HCT116 (cell line): Measurements from ENCODE around the gene UQCC2. TPM values are rescaled to one million over a fixed set of nuclear protein-coding genes. Genes with fewer than 3 reads are reported as not detected.

ENCODE experiments used
- ATAC-seq: fragments of 200-7000 bp; cut with Tn5 transposase; 2 replicates; pipeline ENCODE4 v1.9.1; 2020; ENCODE audit warnings: mild to moderate bottlenecking, moderate library complexity
- BruUV-seq: library from RNA; stranded (reverse); fragments of 400-500 nt; replicated peaks from 2 replicates; lab custom pipeline; 2021; lab: Mats Ljungman, UMichigan
- CTCF ChIA-PET: fragments of 300-600 bp; sonication (Branson Sonifier 250); formaldehyde crosslinking; loops from one replicate; lab custom pipeline; 2021; ENCODE audit warnings: antibody characterized with exemption; lab: Charles Lee
- POLR2A ChIA-PET: fragments of 300-600, 350-600 bp; sonication (Branson Sonifier 250); formaldehyde crosslinking; loops from one replicate; lab custom pipeline; 2021; ENCODE audit warnings: antibody characterized with exemption; lab: Charles Lee
- RAD21 ChIA-PET, 2 experiments: fragments of 300-600 bp; sonication (Branson Sonifier 250); formaldehyde crosslinking; loops; one replicate each; lab custom pipeline; 2023; ENCODE audit warnings: low total read pairs in 2 of 2; ENCODE audit not compliant: uncharacterized antibody in 2 of 2, unreplicated experiment in 2 of 2, low non-redundant PET in 1 of 2; lab: Charles Lee
- DNase-seq: peaks from one replicate; pipeline ENCODE4 v3.0.0-alpha.2; 2010; ENCODE audit warnings: low read depth, low spot score
- H2AFZ ChIP-seq: fragments of 200-600 bp; shearing (Covaris generic), sonication (generic); 2 replicates; pipeline ENCODE4 v1.6.1; 2017; ENCODE audit warnings: low read depth, mixed run types, mixed read lengths, antibody characterized with exemption, low read length; ENCODE audit not compliant: poor library complexity, severe bottlenecking
- H3K27ac ChIP-seq: 2 replicates; pipeline ENCODE4 v1.5.1; 2012; ENCODE audit warnings: low read depth, low read length
- H3K27me3 ChIP-seq: fragments of 200-600 bp; sonication (generic); 2 replicates; pipeline ENCODE4 v1.6.1; 2016; ENCODE audit warnings: mixed run types, low read length, mixed read lengths; ENCODE audit not compliant: insufficient read depth
- H3K36me3 ChIP-seq, 2 experiments: fragments of 200-500 bp in 1 of 2; fragments of 200-600 bp in 1 of 2; sonication (Bioruptor generic) in 1 of 2; sonication (generic) in 1 of 2; 2 replicates each; pipeline versions ENCODE4 v1.5.1 to v1.6.1; 2014 to 2016; ENCODE audit warnings: low read length in 2 of 2, inconsistent platforms in 1 of 2, mixed read lengths in 1 of 2, mixed run types in 1 of 2; ENCODE audit not compliant: insufficient read depth in 2 of 2, control insufficient read depth in 1 of 2
- H3K4me1 ChIP-seq, 2 experiments: fragments of 200-600 bp in 1 of 2; sonication (generic) in 1 of 2; 2 replicates each; pipeline versions ENCODE4 v1.5.1 to v1.6.1; 2012 to 2017; ENCODE audit warnings: low read length in 2 of 2, inconsistent platforms in 1 of 2, mild to moderate bottlenecking in 1 of 2, mixed read lengths in 1 of 2, mixed run types in 1 of 2, moderate library complexity in 1 of 2; ENCODE audit not compliant: insufficient read depth in 2 of 2, control insufficient read depth in 1 of 2
- H3K4me2 ChIP-seq: fragments of 200-600 bp; sonication (generic); 2 replicates; pipeline ENCODE4 v1.6.1; 2017; ENCODE audit warnings: mixed run types, low read length, mixed read lengths
- H3K4me3 ChIP-seq, 2 experiments: fragments of 200-600 bp in 1 of 2; sonication (generic) in 1 of 2; replicated peaks in 1 of 2; 2 replicates each; pipeline ENCODE4 v1.5.1; 2011 to 2016; ENCODE audit warnings: low read length in 2 of 2, control low read depth in 1 of 2, low read depth in 1 of 2, mild to moderate bottlenecking in 1 of 2, mixed read lengths in 1 of 2, mixed run types in 1 of 2
- H3K79me2 ChIP-seq: fragments of 200-600 bp; sonication (generic); 2 replicates; pipeline ENCODE4 v1.6.1; 2017; ENCODE audit warnings: mild to moderate bottlenecking, mixed run types, low read length, moderate library complexity, mixed read lengths; ENCODE audit not compliant: insufficient read depth
- H3K9ac ChIP-seq: fragments of 200-600 bp; sonication (generic); 2 replicates; pipeline ENCODE4 v1.6.1; 2016; ENCODE audit warnings: low read length, mixed read lengths
- H3K9me2 ChIP-seq: fragments of 200-600 bp; sonication (generic), shearing (Covaris generic); 2 replicates; pipeline ENCODE4 v1.6.1; 2017; ENCODE audit warnings: mixed run types, mild to moderate bottlenecking, moderate library complexity; ENCODE audit not compliant: insufficient read depth
- H3K9me3 ChIP-seq, 2 experiments: fragments of 200-500 bp in 1 of 2; fragments of 200-600 bp in 1 of 2; sonication (Bioruptor generic) in 1 of 2; sonication (generic) in 1 of 2; 2 replicates each; pipeline ENCODE4 v1.6.1; 2014 to 2017; ENCODE audit warnings: low read length in 2 of 2, mixed read lengths in 2 of 2, inconsistent platforms in 1 of 2, low read depth in 1 of 2, mild to moderate bottlenecking in 1 of 2, mixed run types in 1 of 2, moderate library complexity in 1 of 2; ENCODE audit not compliant: control insufficient read depth in 1 of 2, insufficient read depth in 1 of 2
- H4K20me1 ChIP-seq: fragments of 200-600 bp; sonication (generic), shearing (Covaris generic); 2 replicates; pipeline ENCODE4 v1.6.1; 2017; ENCODE audit warnings: mixed run types, mild to moderate bottlenecking, moderate library complexity; ENCODE audit not compliant: insufficient read depth
- CBX3 ChIP-seq: IDR thresholded peaks from 2 replicates; pipeline ENCODE4 v1.6.1; 2012; ENCODE audit warnings: low read depth
- CTCF ChIP-seq, 3 experiments: fragments of 200-600 bp in 1 of 3; sonication (generic) in 1 of 3; IDR thresholded peaks in 2 of 3; conservative IDR thresholded peaks in 1 of 3; 2 replicates each; pipeline ENCODE4 v1.5.1; 2012 to 2017; ENCODE audit warnings: low read depth in 2 of 3, low read length in 2 of 3, antibody characterized with exemption in 1 of 3, borderline replicate concordance in 1 of 3, control low read depth in 1 of 3, mild to moderate bottlenecking in 1 of 3, mixed read lengths in 1 of 3, mixed run types in 1 of 3, moderate library complexity in 1 of 3; ENCODE audit not compliant: insufficient read depth in 1 of 3
- EGR1 ChIP-seq: IDR thresholded peaks from 2 replicates; pipeline ENCODE4 v1.6.1; 2012; ENCODE audit warnings: low read depth
- EZH2 ChIP-seq: fragments of 200-600 bp; sonication (generic); IDR thresholded peaks from 2 replicates; pipeline ENCODE4 v1.6.1; 2017; ENCODE audit warnings: antibody characterized with exemption, mixed run types
- FOSL1 ChIP-seq: IDR thresholded peaks from 2 replicates; pipeline ENCODE4 v1.6.1; 2012; ENCODE audit warnings: low read depth
- JUND ChIP-seq: IDR thresholded peaks from 2 replicates; pipeline ENCODE4 v1.6.1; 2012
- MAX ChIP-seq: IDR thresholded peaks from 2 replicates; pipeline ENCODE4 v1.6.1; 2012
- POLR2AphosphoS5 ChIP-seq: IDR thresholded peaks from 2 replicates; pipeline ENCODE4 v1.6.1; 2011; ENCODE audit warnings: mild to moderate bottlenecking, low read depth, low read length, moderate library complexity
- RAD21 ChIP-seq: IDR thresholded peaks from 2 replicates; pipeline ENCODE4 v1.6.1; 2012; ENCODE audit warnings: low read depth, mild to moderate bottlenecking
- SRF ChIP-seq: IDR thresholded peaks from 2 replicates; pipeline ENCODE4 v1.6.1; 2012; ENCODE audit warnings: low read depth
- TCF7L2 ChIP-seq: IDR thresholded peaks from 2 replicates; pipeline ENCODE4 v1.7.0; 2011; ENCODE audit warnings: borderline replicate concordance, inconsistent platforms; ENCODE audit not compliant: insufficient read depth, insufficient read length; ENCODE audit errors: extremely low read depth
- YY1 ChIP-seq: IDR thresholded peaks from 2 replicates; pipeline ENCODE4 v1.6.1; 2011; ENCODE audit warnings: low read length, low read depth, moderate library complexity, mild to moderate bottlenecking; ENCODE audit not compliant: insufficient replicate concordance; ENCODE audit errors: extremely low read depth
- ZBTB33 ChIP-seq: IDR thresholded peaks from 2 replicates; pipeline ENCODE4 v1.6.1; 2011; ENCODE audit warnings: mild to moderate bottlenecking, low read length, moderate library complexity; ENCODE audit not compliant: insufficient replicate concordance; ENCODE audit errors: extremely low read depth
- ZFX ChIP-seq: fragments of 450-650 bp; IDR thresholded peaks from 2 replicates; pipeline ENCODE4 v1.6.1; 2017
- ZNF274 ChIP-seq: fragments of 200-500 bp; sonication (Bioruptor generic); IDR thresholded peaks from 2 replicates; pipeline ENCODE4 v1.6.1; 2014; ENCODE audit warnings: mild to moderate bottlenecking, low read depth, low read length, inconsistent platforms
- intact Hi-C: fragments of 100-400 bp; cut with micrococcal nuclease; formaldehyde crosslinking; loops from 2 replicates; pipeline ENCODE4 v1.10.0; 2022
- total RNA-seq: library from RNA; stranded (reverse); gene quantifications from one replicate; pipeline ENCODE4 v1.2.1, GENCODE V29; 2021; ENCODE audit not compliant: unreplicated experiment
- TF ChIP-seq, protein P1 (sequence below): IDR thresholded peaks from 2 replicates; pipeline ENCODE4 v1.6.1; 2012; ENCODE audit warnings: low read depth
- TF ChIP-seq, protein P2 (sequence below): IDR thresholded peaks from 2 replicates; pipeline ENCODE4 v1.6.1; 2012

The UQCC2 gene
- total RNA-seq, 1 experiment from 2014 or later, result 95.1 TPM

DNA sequence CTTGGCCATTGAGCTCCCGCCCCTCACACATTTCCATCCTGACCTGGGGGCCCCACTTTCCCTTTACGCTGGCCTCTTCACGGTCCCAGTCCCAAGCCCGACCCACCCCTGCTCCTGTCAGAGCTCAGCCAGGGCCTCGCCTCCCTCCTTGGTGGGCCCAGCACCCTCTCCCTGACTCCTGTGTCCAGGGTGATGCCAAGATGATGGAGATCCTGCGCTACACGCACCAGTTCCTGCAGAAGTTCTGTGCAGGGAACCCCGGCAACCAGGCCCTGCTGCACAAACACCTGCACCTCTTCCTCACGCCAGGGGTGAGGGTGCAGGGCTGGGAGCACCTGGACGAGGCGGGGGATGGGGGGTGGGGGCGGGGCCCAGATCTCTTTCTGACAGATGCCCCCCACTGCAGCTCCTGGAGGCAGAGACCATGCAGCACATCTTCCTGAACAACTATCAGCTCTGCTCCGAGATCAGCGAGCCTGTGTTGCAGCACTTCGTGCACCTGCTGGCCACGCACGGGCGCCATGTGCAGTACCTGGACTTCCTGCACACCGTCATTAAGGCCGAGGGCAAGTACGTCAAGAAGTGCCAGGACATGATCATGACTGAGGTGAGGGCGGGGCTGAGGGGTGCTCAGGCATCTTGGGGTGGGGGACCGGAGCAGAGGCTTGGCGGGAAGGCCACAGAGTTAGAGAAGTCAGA lies 33.1 kb downstream of the UQCC2 start:
- ChIA-PET RAD21 (interaction anchor here in 1 of 2 experiments (0.5 kb wide), 1 partner anchor 90 kb away, joined by 3 read pairs; no protein-coding TSS in a partner anchor), POLR2A (no interaction called here), CTCF (no interaction called here)
- H3K9me3 ChIP-seq, result no peaks in the 10 kb centered on the region
- intact Hi-C loops, result no loop called here
- no peak for DNase-seq
- H4K20me1 ChIP-seq, result no peaks in the 10 kb centered on the region
- no peak overlapping the region for H3K4me2 ChIP-seq
- H3K4me3 ChIP-seq, result no peak overlapping the region
- H3K27me3 ChIP-seq, result no peaks in the 10 kb centered on the region
- TF ChIP-seq TCF7L2 (no peak), CBX3 (no peak), EGR1 (no peak), MAX (no peak), YY1 (no peak), JUND (no peak), RAD21 (no peak), SRF (no peak), POLR2AphosphoS5 (no peak), EZH2 (no peak), CTCF (IDR thresholded peaks at IDR 0.05 in 2 of 3, conservative IDR thresholded peaks at IDR 0.05 in 1 of 3; ENCODE audit: borderline replicate concordance in 1 of 3, insufficient read depth in 1 of 3, low read depth in 2 of 3, low read length in 2 of 3) (no peak), ZFX (no peak), FOSL1 (no peak), ZNF274 (no peak), ZBTB33 (no peak)
- TF ChIP-seq, protein P1, sequence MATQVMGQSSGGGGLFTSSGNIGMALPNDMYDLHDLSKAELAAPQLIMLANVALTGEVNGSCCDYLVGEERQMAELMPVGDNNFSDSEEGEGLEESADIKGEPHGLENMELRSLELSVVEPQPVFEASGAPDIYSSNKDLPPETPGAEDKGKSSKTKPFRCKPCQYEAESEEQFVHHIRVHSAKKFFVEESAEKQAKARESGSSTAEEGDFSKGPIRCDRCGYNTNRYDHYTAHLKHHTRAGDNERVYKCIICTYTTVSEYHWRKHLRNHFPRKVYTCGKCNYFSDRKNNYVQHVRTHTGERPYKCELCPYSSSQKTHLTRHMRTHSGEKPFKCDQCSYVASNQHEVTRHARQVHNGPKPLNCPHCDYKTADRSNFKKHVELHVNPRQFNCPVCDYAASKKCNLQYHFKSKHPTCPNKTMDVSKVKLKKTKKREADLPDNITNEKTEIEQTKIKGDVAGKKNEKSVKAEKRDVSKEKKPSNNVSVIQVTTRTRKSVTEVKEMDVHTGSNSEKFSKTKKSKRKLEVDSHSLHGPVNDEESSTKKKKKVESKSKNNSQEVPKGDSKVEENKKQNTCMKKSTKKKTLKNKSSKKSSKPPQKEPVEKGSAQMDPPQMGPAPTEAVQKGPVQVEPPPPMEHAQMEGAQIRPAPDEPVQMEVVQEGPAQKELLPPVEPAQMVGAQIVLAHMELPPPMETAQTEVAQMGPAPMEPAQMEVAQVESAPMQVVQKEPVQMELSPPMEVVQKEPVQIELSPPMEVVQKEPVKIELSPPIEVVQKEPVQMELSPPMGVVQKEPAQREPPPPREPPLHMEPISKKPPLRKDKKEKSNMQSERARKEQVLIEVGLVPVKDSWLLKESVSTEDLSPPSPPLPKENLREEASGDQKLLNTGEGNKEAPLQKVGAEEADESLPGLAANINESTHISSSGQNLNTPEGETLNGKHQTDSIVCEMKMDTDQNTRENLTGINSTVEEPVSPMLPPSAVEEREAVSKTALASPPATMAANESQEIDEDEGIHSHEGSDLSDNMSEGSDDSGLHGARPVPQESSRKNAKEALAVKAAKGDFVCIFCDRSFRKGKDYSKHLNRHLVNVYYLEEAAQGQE, result no peak
- TF ChIP-seq, protein P2, sequence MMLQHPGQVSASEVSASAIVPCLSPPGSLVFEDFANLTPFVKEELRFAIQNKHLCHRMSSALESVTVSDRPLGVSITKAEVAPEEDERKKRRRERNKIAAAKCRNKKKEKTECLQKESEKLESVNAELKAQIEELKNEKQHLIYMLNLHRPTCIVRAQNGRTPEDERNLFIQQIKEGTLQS, result no peak
- H3K9ac ChIP-seq, result no peak overlapping the region
- H3K79me2 ChIP-seq, result no peaks in the 10 kb centered on the region
- no peak overlapping the region for H2AFZ ChIP-seq
- no peak overlapping the region for H3K27ac ChIP-seq
- H3K36me3 ChIP-seq, result peaks cover 33 to 59% of the 10 kb centered on the region in 2 experiments; a peak in 3 of 4 replicates
- no TSS peak for BruUV-seq
- H3K4me1 ChIP-seq, result no peaks in the 10 kb centered on the region
- ATAC-seq, result no peak
- no peaks in the 10 kb centered on the region for H3K9me2 ChIP-seq
